ENCODE results near the gene ZNF366. TPM values are rescaled to one million over a fixed set of nuclear protein-coding genes. Genes with fewer than 3 reads are reported as not detected.

Gene ZNF366
- total and polyA plus RNA-seq, 2 of the 13 experiments (the other 11 are each of a cell fraction or from before 2014, with no cell fraction given) = not detected

GRCh38 chr5:72468606-72469005 lies 38.6 kb downstream of the ZNF366 start:
- no peak overlapping the region for H3K4me2 ChIP-seq (ENCODE audit: low read depth, low read length)
- ChIA-PET CTCF (ENCODE audit: low intra/inter-chr PET ratio, low total read pairs) (no interaction called here), POLR2A (no interaction called here)
- 11% methylated on average over 1 of the region's 1 CpG for WGBS (ENCODE audit: low lambda C conversion rate)
- DNase-seq (ENCODE audit: low spot score) = no peak
- H3K9ac ChIP-seq (ENCODE audit: insufficient read depth, low read depth, low read length) = no peak overlapping the region
- no peaks in the 10 kb centered on the region for H3K4me1 ChIP-seq (ENCODE audit: insufficient read depth, low read length)
- BruUV-seq (replicated peaks) = no TSS peak
- intact Hi-C loops (cut with micrococcal nuclease; ENCODE audit: unreplicated experiment) (no loop called here), in situ Hi-C loops (cut with HindIII; ENCODE audit: extremely low pct_ligation_motif_present, low pct_unique_long_range_greater_than_20kb) (no loop called here)
- no peak for ATAC-seq
- H3K79me2 ChIP-seq (ENCODE audit: insufficient read depth, low read length) = no peaks in the 10 kb centered on the region
- no peak for FAIRE-seq
- no peak overlapping the region for H3K4me3 ChIP-seq (replicated peaks in 1 of 3; ENCODE audit: insufficient read depth in 1 of 3, low read depth in 2 of 3, low read length in 3 of 3)
- H3K27me3 ChIP-seq (ENCODE audit: control insufficient read depth in 1 of 2, insufficient read depth in 2 of 2, low read length in 2 of 2) = peaks cover 0 to 24% of the 10 kb centered on the region in 2 experiments; a peak in 3 of 5 replicates
- H4K20me1 ChIP-seq (ENCODE audit: insufficient read depth, low read length) = no peaks in the 10 kb centered on the region
- H3K9me3 ChIP-seq (ENCODE audit: low read length) = no peaks in the 10 kb centered on the region
- H3K27ac ChIP-seq (ENCODE audit: extremely low read length, insufficient read depth, low read length) = no peak overlapping the region
- H2AFZ ChIP-seq (ENCODE audit: low read length) = no peak overlapping the region
- TF ChIP-seq ZNF33B (CRISPR knock-in tag; IDR thresholded peaks at IDR 0.05) = no peak
- TF ChIP-seq JARID2 (CRISPR knock-in tag; IDR thresholded peaks at IDR 0.05; ENCODE audit: insufficient replicate concordance) = no peak
- no peak for TF ChIP-seq ZKSCAN5 (CRISPR knock-in tag; IDR thresholded peaks at IDR 0.05)
- TF ChIP-seq ZNF788 (CRISPR knock-in tag; IDR thresholded peaks at IDR 0.05; ENCODE audit: borderline replicate concordance) = no peak
- no peak for TF ChIP-seq ZNF782 (CRISPR knock-in tag; IDR thresholded peaks at IDR 0.05; ENCODE audit: borderline replicate concordance)
- TF ChIP-seq, protein P1, sequence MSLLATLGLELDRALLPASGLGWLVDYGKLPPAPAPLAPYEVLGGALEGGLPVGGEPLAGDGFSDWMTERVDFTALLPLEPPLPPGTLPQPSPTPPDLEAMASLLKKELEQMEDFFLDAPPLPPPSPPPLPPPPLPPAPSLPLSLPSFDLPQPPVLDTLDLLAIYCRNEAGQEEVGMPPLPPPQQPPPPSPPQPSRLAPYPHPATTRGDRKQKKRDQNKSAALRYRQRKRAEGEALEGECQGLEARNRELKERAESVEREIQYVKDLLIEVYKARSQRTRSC (CRISPR knock-in tag; IDR thresholded peaks at IDR 0.05; ENCODE audit: low read depth) = no peak
- TF ChIP-seq ZNF496 (CRISPR knock-in tag; IDR thresholded peaks at IDR 0.05; ENCODE audit: insufficient replicate concordance) = no peak
- no peak for TF ChIP-seq FOXJ3 (CRISPR knock-in tag; IDR thresholded peaks at IDR 0.05; ENCODE audit: borderline replicate concordance)
- TF ChIP-seq, protein P2, sequence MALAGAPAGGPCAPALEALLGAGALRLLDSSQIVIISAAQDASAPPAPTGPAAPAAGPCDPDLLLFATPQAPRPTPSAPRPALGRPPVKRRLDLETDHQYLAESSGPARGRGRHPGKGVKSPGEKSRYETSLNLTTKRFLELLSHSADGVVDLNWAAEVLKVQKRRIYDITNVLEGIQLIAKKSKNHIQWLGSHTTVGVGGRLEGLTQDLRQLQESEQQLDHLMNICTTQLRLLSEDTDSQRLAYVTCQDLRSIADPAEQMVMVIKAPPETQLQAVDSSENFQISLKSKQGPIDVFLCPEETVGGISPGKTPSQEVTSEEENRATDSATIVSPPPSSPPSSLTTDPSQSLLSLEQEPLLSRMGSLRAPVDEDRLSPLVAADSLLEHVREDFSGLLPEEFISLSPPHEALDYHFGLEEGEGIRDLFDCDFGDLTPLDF (CRISPR knock-in tag; IDR thresholded peaks at IDR 0.05) = no peak
- TF ChIP-seq ZNF749 (CRISPR knock-in tag; IDR thresholded peaks at IDR 0.05; ENCODE audit: borderline replicate concordance) = no peak
- no peak for TF ChIP-seq PHF5A (CRISPR knock-in tag; IDR thresholded peaks at IDR 0.05; ENCODE audit: low read depth, unreplicated experiment)
- no peak for TF ChIP-seq ZBTB7A (CRISPR knock-in tag; IDR thresholded peaks at IDR 0.05)
- no peaks in the 10 kb centered on the region for H3K36me3 ChIP-seq (replicated peaks in 1 of 2; ENCODE audit: control insufficient read depth in 1 of 2, insufficient read depth in 2 of 2, low read length in 2 of 2)

Data from HepG2 (cell line).